ENCODE data around the gene PLEKHA5. TPM values are rescaled to one million over a fixed set of nuclear protein-coding genes. Genes with fewer than 3 reads are reported as not detected.

PLEKHA5 gene
- total and polyA plus RNA-seq, 2 experiments from 2014 or later = 82.8 to 112 TPM

DNA sequence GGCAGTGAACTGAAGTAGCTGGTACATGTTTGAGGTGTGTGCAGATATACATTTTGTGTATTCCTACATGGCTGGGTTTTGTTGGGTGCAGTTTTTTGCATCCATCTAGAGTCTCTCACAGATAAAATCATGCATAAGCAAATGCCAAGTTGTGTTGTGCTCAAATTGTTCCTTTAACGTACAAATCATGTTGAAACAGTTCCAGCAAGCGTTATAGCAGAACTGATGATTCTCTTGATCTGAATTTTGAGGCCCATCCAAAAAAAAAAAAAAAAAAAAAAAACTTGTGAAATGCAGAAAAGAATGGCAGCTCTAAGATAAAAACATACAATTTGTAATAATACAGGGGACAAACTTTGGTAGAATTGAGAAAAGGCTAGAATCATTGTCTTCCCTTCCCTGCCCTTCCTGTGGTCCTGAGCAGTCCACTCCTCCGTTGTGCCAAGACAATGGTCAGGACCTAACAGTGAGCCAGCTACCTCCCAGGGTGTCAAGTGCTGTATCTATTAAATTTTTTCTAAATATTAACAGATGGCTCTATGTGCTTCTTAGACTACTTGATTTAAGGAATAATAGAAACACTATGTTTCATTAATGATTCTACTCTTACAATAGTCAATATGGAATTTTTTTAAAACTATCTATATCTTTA, 122.1 kb downstream of the PLEKHA5 start (continued):
- TF ChIP-seq, protein P1, sequence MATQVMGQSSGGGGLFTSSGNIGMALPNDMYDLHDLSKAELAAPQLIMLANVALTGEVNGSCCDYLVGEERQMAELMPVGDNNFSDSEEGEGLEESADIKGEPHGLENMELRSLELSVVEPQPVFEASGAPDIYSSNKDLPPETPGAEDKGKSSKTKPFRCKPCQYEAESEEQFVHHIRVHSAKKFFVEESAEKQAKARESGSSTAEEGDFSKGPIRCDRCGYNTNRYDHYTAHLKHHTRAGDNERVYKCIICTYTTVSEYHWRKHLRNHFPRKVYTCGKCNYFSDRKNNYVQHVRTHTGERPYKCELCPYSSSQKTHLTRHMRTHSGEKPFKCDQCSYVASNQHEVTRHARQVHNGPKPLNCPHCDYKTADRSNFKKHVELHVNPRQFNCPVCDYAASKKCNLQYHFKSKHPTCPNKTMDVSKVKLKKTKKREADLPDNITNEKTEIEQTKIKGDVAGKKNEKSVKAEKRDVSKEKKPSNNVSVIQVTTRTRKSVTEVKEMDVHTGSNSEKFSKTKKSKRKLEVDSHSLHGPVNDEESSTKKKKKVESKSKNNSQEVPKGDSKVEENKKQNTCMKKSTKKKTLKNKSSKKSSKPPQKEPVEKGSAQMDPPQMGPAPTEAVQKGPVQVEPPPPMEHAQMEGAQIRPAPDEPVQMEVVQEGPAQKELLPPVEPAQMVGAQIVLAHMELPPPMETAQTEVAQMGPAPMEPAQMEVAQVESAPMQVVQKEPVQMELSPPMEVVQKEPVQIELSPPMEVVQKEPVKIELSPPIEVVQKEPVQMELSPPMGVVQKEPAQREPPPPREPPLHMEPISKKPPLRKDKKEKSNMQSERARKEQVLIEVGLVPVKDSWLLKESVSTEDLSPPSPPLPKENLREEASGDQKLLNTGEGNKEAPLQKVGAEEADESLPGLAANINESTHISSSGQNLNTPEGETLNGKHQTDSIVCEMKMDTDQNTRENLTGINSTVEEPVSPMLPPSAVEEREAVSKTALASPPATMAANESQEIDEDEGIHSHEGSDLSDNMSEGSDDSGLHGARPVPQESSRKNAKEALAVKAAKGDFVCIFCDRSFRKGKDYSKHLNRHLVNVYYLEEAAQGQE (IDR thresholded peaks at IDR 0.05; ENCODE audit: unreplicated experiment) = no peak
- TF ChIP-seq EZH2 (IDR thresholded peaks at IDR 0.05; ENCODE audit: low read depth, unreplicated experiment) (no peak), STAT1 (IDR thresholded peaks at IDR 0.05; ENCODE audit: unreplicated experiment) (no peak), EZH2phosphoT487 (IDR thresholded peaks at IDR 0.05; ENCODE audit: unreplicated experiment) (no peak), CREB1 (CRISPR knock-in tag; IDR thresholded peaks at IDR 0.05; ENCODE audit: low read depth) (no peak), NANOG (IDR thresholded peaks at IDR 0.05; ENCODE audit: borderline replicate concordance) (no peak)
- TF ChIP-seq, protein P2, sequence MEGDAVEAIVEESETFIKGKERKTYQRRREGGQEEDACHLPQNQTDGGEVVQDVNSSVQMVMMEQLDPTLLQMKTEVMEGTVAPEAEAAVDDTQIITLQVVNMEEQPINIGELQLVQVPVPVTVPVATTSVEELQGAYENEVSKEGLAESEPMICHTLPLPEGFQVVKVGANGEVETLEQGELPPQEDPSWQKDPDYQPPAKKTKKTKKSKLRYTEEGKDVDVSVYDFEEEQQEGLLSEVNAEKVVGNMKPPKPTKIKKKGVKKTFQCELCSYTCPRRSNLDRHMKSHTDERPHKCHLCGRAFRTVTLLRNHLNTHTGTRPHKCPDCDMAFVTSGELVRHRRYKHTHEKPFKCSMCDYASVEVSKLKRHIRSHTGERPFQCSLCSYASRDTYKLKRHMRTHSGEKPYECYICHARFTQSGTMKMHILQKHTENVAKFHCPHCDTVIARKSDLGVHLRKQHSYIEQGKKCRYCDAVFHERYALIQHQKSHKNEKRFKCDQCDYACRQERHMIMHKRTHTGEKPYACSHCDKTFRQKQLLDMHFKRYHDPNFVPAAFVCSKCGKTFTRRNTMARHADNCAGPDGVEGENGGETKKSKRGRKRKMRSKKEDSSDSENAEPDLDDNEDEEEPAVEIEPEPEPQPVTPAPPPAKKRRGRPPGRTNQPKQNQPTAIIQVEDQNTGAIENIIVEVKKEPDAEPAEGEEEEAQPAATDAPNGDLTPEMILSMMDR (conservative IDR thresholded peaks at IDR 0.05; ENCODE audit: low read depth in 2 of 2) = no peak

DNA sequence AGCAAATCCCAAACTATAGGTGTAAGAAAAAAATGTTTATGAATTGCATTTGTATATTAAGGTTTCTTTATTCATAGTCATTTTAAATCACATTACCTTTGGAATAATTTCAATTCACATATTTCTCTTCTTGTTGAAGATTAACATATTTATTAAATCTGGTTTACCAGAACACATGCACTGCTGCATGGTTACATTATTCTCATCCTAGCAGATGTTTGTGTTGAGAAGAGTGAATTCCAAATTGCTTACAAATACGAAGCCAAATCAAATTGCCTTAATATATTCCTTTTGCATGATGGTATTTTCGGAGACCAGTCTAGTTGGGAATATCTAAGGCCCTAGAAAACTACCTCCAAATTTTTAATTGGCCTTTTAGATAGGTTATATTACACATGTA, 130.6 kb downstream of the PLEKHA5 start:
- H3K4me3 Mint-ChIP-seq = no peak overlapping the region
- H4K20me1 ChIP-seq (replicated peaks; ENCODE audit: insufficient read depth) = no peaks in the 10 kb centered on the region
- no peak overlapping the region for H3K4me2 ChIP-seq
- H3F3A ChIP-seq (replicated peaks; ENCODE audit: low read depth) = no peaks in the 10 kb centered on the region
- no peaks in the 10 kb centered on the region for H3K79me2 ChIP-seq (replicated peaks; ENCODE audit: insufficient read depth)
- no peaks in the 10 kb centered on the region for H3K36me3 ChIP-seq (ENCODE audit: insufficient read depth)
- H3K27ac ChIP-seq (ENCODE audit: low read depth) = no peak overlapping the region
- H3K27me3 Mint-ChIP-seq (ENCODE audit: insufficient read depth, low read depth, poor library complexity) = no peaks in the 10 kb centered on the region
- H3K4me1 Mint-ChIP-seq = peaks cover 24% of the 10 kb centered on the region
- H3K4me3 ChIP-seq = no peak overlapping the region
- DNase-seq (ENCODE audit: low spot score) (no peak), ATAC-seq (no peak)
- H3K4me1 ChIP-seq (ENCODE audit: insufficient read depth) = peaks cover 7% of the 10 kb centered on the region; the same call in 1 of the 2 replicates
- no peak overlapping the region for H3K27ac Mint-ChIP-seq
- no peak overlapping the region for H2AFZ ChIP-seq
- H3K9me3 Mint-ChIP-seq = no peaks in the 10 kb centered on the region
- peaks cover 21% of the 10 kb centered on the region; the same call in 2 of the 3 replicates for H3K36me3 Mint-ChIP-seq (ENCODE audit: low read depth)
- H3K9me2 ChIP-seq (ENCODE audit: insufficient read depth) = no peaks in the 10 kb centered on the region
- H3K27me3 ChIP-seq (ENCODE audit: insufficient read depth) = no peaks in the 10 kb centered on the region
- TF ChIP-seq JUNB (IDR thresholded peaks at IDR 0.05; ENCODE audit: unreplicated experiment) = no peak
- TF ChIP-seq CREB1 (CRISPR knock-in tag; IDR thresholded peaks at IDR 0.05; ENCODE audit: low read depth) = no peak
- TF ChIP-seq, protein P3, sequence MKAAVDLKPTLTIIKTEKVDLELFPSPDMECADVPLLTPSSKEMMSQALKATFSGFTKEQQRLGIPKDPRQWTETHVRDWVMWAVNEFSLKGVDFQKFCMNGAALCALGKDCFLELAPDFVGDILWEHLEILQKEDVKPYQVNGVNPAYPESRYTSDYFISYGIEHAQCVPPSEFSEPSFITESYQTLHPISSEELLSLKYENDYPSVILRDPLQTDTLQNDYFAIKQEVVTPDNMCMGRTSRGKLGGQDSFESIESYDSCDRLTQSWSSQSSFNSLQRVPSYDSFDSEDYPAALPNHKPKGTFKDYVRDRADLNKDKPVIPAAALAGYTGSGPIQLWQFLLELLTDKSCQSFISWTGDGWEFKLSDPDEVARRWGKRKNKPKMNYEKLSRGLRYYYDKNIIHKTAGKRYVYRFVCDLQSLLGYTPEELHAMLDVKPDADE (IDR thresholded peaks at IDR 0.05) = no peak
- no peak for TF ChIP-seq EZH2phosphoT487 (IDR thresholded peaks at IDR 0.05; ENCODE audit: unreplicated experiment)
- TF ChIP-seq ZNF331 (CRISPR knock-in tag; IDR thresholded peaks at IDR 0.05; ENCODE audit: low read depth) = no peak
- TF ChIP-seq EZH2 (IDR thresholded peaks at IDR 0.05; ENCODE audit: low read depth, unreplicated experiment) = no peak
- TF ChIP-seq, protein P4, sequence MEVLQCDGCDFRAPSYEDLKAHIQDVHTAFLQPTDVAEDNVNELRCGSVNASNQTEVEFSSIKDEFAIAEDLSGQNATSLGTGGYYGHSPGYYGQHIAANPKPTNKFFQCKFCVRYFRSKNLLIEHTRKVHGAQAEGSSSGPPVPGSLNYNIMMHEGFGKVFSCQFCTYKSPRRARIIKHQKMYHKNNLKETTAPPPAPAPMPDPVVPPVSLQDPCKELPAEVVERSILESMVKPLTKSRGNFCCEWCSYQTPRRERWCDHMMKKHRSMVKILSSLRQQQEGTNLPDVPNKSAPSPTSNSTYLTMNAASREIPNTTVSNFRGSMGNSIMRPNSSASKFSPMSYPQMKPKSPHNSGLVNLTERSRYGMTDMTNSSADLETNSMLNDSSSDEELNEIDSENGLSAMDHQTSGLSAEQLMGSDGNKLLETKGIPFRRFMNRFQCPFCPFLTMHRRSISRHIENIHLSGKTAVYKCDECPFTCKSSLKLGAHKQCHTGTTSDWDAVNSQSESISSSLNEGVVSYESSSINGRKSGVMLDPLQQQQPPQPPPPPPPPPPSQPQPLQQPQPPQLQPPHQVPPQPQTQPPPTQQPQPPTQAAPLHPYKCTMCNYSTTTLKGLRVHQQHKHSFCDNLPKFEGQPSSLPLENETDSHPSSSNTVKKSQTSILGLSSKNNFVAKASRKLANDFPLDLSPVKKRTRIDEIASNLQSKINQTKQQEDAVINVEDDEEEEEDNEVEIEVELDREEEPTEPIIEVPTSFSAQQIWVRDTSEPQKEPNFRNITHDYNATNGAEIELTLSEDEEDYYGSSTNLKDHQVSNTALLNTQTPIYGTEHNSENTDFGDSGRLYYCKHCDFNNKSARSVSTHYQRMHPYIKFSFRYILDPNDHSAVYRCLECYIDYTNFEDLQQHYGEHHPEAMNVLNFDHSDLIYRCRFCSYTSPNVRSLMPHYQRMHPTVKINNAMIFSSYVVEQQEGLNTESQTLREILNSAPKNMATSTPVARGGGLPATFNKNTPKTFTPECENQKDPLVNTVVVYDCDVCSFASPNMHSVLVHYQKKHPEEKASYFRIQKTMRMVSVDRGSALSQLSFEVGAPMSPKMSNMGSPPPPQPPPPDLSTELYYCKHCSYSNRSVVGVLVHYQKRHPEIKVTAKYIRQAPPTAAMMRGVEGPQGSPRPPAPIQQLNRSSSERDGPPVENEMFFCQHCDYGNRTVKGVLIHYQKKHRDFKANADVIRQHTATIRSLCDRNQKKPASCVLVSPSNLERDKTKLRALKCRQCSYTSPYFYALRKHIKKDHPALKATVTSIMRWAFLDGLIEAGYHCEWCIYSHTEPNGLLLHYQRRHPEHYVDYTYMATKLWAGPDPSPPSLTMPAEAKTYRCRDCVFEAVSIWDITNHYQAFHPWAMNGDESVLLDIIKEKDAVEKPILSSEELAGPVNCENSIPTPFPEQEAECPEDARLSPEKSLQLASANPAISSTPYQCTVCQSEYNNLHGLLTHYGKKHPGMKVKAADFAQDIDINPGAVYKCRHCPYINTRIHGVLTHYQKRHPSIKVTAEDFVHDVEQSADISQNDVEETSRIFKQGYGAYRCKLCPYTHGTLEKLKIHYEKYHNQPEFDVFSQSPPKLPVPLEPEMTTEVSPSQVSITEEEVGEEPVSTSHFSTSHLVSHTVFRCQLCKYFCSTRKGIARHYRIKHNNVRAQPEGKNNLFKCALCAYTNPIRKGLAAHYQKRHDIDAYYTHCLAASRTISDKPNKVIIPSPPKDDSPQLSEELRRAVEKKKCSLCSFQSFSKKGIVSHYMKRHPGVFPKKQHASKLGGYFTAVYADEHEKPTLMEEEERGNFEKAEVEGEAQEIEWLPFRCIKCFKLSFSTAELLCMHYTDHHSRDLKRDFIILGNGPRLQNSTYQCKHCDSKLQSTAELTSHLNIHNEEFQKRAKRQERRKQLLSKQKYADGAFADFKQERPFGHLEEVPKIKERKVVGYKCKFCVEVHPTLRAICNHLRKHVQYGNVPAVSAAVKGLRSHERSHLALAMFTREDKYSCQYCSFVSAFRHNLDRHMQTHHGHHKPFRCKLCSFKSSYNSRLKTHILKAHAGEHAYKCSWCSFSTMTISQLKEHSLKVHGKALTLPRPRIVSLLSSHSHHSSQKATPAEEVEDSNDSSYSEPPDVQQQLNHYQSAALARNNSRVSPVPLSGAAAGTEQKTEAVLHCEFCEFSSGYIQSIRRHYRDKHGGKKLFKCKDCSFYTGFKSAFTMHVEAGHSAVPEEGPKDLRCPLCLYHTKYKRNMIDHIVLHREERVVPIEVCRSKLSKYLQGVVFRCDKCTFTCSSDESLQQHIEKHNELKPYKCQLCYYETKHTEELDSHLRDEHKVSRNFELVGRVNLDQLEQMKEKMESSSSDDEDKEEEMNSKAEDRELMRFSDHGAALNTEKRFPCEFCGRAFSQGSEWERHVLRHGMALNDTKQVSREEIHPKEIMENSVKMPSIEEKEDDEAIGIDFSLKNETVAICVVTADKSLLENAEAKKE (CRISPR knock-in tag; IDR thresholded peaks at IDR 0.05) = no peak

Data from GM23338 (cell line).